ENCODE results near the gene MRPL38. TPM values are rescaled to one million over a fixed set of nuclear protein-coding genes. Genes with fewer than 3 reads are reported as not detected.

The MRPL38 gene
- total RNA-seq, 1 experiment from 2014 or later = 146 TPM

- TF ChIP-seq MLX (CRISPR knock-in tag; IDR thresholded peaks at IDR 0.05) (no peak), E2F5 (CRISPR knock-in tag; IDR thresholded peaks at IDR 0.05) (peak; percentile 92), AFF4 (CRISPR knock-in tag; IDR thresholded peaks at IDR 0.05; ENCODE audit: borderline replicate concordance) (peak; percentile 72; the same call in 1 of the 2 replicates), ELF4 (CRISPR knock-in tag; IDR thresholded peaks at IDR 0.05; ENCODE audit: low read depth) (0 out of 2 replicates have a peak, but pooled peaks have one; percentile 52), NR3C1 (CRISPR knock-in tag; conservative IDR thresholded peaks at IDR 0.05; ENCODE audit: low read depth) (peak; percentile 93), MAX (CRISPR knock-in tag; IDR thresholded peaks at IDR 0.05) (peak; percentile 78), IRF1 (CRISPR knock-in tag; IDR thresholded peaks at IDR 0.05) (no peak), EMX1 (CRISPR knock-in tag; IDR thresholded peaks at IDR 0.05) (0 out of 2 replicates have a peak, but pooled peaks have one; percentile 79), E2F4 (CRISPR knock-in tag; IDR thresholded peaks at IDR 0.05; ENCODE audit: borderline replicate concordance, low read depth) (peak; percentile 77; the same call in 1 of the 2 replicates), E2F1 (CRISPR knock-in tag; IDR thresholded peaks at IDR 0.05) (0 out of 2 replicates have a peak, but pooled peaks have one; percentile 80), TEAD1 (CRISPR knock-in tag; IDR thresholded peaks at IDR 0.05) (peak; percentile 89), ZNF121 (CRISPR knock-in tag; IDR thresholded peaks at IDR 0.05) (no peak), ATF6 (CRISPR knock-in tag; IDR thresholded peaks at IDR 0.05) (no peak), MXD4 (CRISPR knock-in tag; IDR thresholded peaks at IDR 0.05; ENCODE audit: borderline replicate concordance) (no peak), ZNF671 (CRISPR knock-in tag; IDR thresholded peaks at IDR 0.05) (peak; percentile 74; the same call in 1 of the 2 replicates), ZNF416 (CRISPR knock-in tag; IDR thresholded peaks at IDR 0.05) (0 out of 2 replicates have a peak, but pooled peaks have one; percentile 36), CREM (CRISPR knock-in tag; IDR thresholded peaks at IDR 0.05) (peak; percentile 77; the same call in 1 of the 2 replicates), NFE2L1 (CRISPR knock-in tag; IDR thresholded peaks at IDR 0.05) (no peak), FOXP4 (CRISPR knock-in tag; IDR thresholded peaks at IDR 0.05) (no peak; the same call in 1 of the 2 replicates), RORB (CRISPR knock-in tag; IDR thresholded peaks at IDR 0.05) (no peak), ERG (CRISPR knock-in tag; IDR thresholded peaks at IDR 0.05) (0 out of 2 replicates have a peak, but pooled peaks have one; percentile 6)
Observed at GRCh38 chr17:75940727-75941441, 36.2 kb upstream of the MRPL38 start, which contains the start of gene FBF1 (continued).
